GM19372 (cell line): ENCODE results near the gene CDH4.

Source experiments
- ATAC-seq: cut with Tn5 transposase; IDR thresholded peaks from one replicate; pipeline ENCODE4 v1.9.1; 2021; ENCODE audit warnings: mild to moderate bottlenecking, low read depth, moderate library complexity; ENCODE audit not compliant: unreplicated experiment

CDH4 gene

DNA sequence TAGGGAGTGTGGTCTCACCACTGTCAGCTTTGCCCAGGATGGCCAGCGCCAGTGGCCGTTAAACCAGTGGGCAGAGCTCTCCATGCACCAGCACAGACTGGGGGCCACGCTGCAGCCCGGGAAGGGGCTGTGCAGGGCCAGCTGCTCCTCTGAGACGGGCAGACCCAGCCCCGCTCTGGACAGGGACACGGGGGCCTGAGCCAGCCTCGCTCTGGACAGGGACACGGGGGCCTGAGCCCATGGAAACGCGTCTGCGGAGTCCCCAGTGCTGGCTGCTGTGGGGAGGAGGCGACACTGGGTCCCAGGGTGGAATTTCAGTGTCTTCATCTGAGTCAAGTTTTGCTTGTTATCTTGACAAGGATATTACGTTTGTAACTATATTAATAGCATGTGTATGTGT lies 402.7 kb downstream of the CDH4 start:
- no peak for ATAC-seq

DNA sequence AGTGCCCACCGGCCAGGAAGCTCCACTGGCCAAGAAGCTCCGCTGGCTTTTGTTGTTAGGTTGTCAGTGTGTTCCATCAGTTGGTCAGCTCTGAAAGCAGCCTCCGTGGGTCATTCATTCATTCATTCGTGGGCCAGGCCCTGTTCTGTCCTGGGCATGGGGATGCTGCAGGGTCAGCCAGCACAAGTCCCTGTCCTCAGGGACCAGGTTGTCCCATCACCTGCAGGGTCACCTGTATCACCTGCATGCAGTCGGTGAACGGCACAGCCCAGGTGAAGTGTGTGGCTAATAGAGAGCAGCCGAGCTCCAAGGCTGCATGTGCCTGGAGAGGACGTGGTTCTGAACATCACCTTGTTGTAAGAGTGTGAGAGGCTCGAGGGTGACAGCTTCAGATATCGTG lies 403.5 kb downstream of the CDH4 start:
- no peak for ATAC-seq

DNA sequence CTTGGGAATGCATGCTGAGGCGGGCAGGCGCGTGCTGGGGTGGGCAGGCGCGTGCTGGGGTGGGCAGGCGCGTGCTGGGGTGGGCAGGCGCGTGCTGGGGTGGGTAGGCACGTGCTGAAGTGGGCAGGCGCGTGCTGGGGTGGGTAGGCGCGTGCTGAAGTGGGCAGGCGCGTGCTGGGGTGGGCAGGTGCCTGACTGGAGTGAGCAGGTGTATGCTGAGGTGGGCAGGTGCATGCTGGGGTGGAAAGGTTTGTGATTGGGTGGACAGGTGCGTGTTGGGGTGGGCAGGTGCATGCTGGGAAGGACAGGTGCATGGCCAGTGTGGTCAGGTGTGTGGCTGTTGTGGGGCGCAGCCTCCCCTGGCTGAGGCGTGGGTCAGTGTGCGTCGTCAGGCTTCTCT lies 404.1 kb downstream of the CDH4 start:
- ATAC-seq = no peak

DNA sequence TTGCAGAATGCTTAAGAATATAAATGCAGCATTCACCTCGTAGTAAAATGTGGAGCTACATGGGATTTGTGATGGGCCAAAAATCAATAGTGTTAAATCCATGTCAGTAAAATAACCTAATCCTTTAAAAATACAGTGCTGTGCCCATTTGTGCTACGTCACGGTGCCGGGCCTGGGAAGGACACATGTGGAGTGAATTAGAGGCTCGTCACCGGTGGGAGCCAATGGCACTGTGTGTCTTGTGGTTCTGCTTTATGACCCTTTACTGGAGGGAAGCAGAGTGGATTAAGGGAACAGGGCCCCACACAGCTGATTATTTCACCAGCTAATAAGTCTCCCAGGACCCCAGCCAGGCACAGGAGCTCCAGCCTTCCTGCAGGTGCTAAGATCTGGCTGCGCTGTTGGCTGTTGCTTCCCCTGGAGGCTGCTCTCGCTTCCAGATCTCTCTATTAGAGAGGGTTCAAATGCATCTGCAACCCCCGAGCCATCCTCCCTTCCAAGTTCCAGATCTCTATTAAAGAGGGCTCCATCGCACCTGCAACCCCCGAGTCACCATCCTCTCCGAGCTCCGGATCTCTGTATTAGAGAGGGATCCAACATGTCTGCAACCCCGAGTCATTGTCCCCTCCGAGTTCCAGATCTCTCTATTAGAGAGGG lies 405.8 kb downstream of the CDH4 start:
- ATAC-seq = no peak

DNA sequence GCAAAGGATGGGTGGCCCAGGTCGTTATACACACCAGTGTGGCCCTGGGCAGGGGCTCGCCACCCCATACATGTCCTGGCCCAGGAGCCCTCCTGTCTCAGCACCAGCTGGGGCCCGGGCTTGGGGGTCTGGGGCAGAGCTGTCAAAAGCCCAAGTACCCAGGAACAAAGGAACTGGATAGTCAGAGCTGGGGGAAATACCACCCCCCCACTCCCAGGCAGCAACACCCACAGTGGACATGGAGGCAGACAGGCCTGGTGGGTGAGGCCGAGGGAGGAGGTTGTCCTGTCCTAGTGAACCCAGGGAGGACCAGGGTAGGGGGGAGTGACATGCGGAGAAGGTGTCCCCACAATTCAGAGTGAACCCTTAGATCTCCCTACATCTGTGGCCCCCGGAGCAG lies 406.5 kb downstream of the CDH4 start:
- no peak for ATAC-seq

DNA sequence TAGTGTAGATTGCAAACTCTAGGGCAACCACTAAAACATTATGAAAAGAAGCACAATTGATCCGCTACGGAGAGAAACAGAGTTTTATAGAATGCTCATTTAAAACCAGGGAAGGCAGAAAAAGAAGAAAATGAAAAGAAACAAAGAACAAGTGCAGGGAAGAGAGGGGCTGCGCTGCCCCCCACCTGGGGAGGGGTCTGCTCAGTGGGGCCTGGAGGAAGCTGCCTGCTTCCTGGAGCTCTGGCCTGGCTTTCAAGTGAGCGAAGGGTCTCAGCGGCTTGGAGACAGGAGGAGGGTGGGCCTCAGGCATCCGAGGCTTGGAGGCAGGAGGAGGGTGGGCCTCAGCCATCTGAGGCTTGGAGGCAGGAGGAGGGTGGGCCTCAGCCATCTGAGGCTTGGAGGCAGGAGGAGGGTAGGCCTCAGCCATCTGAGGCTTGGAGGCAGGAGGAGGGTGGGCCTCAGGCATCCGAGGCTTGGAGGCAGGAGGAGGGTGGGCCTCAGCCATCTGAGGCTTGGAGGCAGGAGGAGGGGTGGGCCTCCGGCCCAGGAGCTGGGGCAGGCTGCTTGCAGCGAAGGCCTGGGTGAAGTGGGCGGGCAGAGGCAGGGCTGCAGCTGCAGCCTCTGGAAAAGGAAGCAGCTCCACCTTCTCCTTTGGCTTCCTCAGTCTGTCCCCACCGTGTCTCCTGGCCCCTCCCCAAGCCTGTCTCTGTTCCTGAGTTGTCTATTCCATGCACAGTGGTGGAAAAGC lies 407.4 kb downstream of the CDH4 start:
- ATAC-seq = no peak

DNA sequence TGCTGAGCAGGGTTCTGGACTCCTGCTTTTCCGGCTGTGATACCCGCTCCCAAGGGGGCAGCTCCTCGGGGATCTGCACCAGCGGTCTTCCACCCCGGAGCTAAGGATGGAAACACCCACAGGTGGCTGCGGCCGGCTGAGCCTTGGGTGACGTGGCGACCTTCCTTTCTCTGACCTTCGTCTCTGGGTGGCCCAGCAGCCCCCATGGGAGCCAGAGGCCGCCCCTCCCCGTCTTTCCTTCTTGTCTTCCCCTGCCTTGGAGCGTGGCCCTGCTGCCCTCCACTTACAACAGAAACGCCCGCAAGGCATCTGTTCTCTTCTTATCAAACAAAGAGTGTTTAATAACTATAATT lies 407.9 kb downstream of the CDH4 start:
- no peak for ATAC-seq

DNA sequence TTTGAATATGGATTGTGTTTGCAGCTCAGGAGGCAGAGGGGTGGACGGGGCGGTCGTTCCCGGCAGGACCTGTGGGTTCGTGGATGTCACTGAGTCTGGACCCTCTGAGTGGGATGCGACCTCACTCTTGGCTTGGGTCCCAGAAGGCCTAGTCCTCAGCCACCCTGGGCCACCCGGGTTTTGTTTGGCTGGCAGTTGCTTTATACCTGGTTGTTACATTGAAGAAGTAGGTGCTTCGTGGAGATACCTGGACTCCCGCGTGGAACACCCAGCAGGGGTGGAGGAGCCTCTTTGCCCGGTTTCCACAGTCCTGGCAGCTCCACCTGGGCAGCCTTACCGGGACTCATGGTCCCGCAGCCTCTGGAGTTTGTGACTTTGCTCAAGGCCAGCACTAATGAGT lies 408.5 kb downstream of the CDH4 start:
- no peak for ATAC-seq

DNA sequence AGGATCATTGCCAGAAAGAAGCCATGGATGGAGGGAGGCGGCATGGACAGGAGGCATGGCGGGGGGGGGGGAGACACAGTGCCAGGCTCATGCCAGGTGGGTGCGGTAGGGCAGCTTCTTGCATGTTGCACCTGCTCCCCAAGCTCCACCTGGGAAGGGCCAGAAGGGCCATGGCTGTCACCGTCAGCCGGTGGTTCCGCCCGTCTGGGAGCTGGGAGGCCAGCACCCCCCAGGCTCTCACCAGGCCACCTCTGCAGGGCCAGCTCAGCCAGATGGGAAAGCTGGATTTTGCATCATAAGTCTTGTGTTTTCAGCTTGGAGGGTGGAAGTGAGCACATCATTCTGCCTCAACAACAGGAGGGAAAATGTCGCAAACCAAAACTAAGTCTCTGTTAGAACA lies 409.0 kb downstream of the CDH4 start:
- ATAC-seq = no peak

DNA sequence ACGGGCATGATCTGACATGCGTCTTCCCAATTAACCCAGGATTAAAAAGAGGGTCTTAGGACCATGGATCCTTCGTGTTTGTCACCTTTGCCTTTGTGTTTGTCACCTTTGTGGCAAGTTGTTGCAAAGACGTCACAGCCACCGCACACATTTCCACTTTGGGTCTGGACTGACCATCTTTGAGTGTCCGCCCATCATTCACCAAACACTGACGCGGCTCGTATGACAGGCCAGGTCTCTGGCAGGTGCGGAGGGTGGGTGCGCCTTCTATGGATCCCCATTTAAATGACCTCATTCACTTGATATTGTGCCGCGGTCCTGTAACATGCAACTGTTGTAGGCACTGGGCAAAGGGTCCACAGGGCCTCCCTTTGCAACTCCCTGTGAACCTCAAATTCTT lies 409.5 kb downstream of the CDH4 start:
- no peak for ATAC-seq

DNA sequence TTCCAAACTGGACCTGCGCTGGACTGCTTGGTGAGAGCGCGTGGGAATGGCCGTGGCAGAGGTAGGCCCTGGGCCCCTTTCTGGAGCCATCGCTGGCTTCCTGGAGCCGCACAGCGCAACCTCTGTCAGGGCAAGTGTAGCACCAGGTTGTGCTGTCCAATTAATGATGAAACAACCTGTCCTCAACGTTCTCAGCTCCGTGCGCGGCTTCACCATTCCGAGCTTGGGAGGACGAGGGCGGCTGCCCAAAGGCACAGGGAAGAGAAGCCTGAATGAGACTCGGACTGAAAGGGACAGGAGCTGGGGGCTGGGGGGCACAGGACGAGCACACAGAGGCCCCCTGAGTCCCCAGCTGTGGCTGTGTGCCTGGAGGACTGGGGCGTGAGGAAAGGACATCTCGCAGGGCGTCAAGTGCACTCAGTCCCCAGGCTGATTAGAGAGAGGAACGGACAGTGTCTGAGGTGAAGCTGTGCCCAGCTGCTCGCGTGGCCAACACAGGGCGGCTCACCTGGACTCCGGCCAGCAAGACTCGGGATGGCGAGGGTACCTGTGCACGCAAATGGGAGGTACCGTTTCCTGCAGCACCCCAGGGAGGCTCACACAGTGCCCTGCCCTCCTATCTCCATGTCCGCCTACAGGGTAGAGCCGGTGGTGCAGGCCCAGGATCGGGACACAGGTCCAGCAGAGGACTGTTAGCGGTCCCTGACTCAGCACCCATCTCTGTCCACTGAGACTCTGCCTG lies 410.3 kb downstream of the CDH4 start:
- ATAC-seq = no peak

DNA sequence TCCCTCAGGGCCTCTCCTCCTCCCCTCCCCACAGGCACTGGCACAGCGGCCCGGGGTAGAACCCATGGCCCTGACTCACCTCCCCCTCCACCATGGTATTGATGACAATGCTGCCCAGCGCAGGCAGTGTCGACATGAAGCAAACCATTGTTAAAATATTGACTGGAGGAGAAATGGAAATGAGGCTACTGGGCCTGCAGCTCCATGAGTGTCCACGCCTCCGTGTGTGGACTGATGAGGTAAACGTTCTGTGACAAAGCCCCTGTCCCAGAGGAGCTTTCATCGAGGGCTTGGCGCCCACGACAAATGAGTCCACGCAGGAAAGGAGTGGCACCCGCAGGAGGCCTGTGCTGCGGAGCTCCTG lies 410.9 kb downstream of the CDH4 start:
- ATAC-seq = no peak

DNA sequence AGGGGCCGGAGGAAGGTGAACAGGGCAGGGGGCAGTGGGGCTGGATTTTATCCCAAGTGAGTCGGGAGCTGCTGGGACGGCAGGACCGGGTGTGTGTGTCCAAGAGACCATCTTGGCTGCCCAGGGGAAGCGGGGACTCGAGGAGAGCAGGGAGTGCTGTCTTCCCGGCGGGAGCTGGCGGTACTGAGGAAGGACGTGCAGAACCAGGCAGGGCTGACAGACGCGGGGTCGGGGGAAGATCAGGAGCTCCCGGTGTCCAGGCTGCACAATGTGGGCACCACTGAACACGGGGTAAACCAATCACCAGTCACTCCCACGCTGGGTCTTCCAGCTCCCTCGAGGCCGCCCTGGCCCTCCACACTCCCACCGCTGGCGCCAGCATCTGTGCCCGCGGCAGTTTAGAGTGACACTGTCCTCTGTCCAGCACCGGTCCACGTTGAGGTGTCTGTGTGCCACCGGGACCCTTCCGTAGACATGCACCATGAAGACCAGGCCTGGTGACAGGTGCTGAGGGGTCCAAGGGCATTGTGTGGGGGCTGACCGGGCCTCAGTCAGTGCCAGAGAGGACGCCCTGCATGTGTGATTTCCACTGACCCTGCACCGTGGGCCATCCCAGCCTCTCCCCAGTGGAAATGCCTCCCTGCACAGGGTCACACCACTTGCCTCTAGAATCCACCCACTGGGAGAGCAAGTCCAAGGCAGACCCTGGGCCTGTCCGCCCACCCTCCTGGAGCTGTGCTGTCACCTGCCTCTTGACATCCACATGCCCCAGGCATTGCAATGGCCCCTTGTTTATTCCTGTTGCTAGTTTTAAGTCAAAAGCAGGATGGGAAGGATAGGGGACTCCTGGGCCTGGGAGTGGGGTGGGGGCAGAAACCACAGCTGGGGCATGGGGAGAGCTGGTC lies 411.7 kb downstream of the CDH4 start:
- ATAC-seq = no peak

DNA sequence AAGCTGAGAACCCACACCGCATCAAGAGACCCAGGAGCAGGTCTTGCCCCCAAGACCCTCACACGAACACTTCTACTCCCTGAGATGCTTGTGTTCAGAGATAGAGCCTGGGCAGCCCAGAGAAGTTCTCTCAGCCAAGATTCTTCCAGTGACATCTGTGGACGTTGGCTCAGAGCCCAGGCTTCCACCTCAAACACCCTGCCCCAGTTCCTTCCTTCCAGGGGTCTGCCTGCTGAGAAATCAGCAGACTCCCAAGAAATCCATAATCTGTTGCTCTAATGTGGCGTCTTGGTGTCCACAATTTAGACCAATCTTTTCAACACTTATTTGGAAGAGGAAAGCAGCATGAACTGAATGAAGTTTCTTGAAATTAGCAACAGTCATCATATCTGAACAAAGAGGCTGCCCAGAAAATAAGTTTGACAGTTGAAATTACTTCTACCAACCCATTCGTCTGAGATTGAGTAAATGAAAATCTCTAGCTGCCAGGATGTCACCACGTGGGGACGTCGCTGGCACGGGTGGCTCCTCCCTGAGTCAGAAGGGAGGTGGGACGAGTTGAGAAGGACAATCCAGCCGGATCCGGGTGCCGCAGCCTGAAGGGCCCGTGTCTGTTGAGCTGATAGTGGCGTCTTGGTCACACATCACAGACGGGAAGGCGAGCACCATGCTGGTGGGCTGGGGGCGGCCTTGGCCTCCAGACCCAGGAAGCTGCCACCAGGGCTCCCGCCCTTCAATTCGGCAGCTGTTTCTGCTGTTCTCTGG lies 412.7 kb downstream of the CDH4 start:
- no peak for ATAC-seq

DNA sequence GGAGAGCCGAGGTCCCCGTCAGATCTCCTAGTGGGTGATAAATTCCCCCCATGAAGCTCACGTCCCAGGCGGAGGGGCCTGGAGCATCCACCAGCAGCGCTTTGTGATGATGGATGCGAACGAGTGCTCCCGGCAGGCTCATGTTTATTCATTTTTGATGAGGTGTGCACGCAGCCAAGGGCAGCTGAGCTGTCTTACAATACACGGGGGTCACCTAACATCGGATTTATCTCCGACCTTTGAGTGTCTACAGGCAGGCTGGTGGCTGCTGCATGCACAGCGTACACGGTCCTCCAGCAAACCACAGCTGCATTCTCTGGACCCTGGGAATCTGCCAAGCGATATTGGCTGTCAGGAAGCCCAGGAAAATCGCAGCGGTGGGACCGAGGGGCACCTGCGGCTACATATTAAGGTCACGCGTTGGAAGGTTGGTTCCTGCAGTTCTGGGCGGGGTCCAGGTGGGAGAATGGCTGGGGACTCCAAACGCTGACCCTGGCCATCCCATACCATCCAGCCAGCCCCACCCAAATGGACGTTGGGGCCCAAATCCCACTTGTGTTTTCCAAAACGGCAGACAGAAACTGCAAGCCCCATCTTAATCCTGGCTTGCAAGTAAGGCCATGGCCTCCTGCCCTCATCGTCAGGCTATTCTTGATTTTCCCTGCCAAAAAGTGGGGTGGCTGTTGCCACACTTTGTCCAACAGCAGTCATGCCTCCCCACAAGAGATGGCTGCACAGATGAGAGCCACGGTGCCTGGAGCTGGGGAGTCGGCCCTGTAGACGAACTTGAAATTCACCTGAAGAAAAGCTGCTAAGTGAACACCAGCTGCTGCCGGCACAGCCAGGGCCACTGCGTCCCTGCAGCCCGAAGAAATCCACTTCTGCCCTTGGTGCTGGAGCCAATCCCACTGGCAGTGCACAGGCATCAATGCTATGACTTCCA lies 413.7 kb downstream of the CDH4 start:
- ATAC-seq = no peak

DNA sequence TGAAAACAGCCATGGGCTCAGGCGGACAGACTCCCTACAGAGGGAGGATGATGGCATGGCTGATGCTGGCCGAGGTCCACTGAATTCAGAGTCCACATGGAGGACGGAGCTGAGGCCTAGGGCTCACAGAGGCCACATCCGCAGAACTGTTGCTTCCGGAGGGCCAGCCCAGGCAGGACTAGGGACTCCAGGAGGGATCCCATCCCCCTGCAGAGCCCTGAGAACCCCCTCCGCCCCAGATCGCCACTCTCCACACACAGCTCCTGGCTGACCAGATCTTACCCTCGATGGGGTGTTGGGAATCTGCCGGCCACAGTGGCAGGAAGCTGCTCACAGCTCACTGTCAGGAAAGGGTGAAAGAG lies 414.4 kb downstream of the CDH4 start:
- ATAC-seq = no peak

DNA sequence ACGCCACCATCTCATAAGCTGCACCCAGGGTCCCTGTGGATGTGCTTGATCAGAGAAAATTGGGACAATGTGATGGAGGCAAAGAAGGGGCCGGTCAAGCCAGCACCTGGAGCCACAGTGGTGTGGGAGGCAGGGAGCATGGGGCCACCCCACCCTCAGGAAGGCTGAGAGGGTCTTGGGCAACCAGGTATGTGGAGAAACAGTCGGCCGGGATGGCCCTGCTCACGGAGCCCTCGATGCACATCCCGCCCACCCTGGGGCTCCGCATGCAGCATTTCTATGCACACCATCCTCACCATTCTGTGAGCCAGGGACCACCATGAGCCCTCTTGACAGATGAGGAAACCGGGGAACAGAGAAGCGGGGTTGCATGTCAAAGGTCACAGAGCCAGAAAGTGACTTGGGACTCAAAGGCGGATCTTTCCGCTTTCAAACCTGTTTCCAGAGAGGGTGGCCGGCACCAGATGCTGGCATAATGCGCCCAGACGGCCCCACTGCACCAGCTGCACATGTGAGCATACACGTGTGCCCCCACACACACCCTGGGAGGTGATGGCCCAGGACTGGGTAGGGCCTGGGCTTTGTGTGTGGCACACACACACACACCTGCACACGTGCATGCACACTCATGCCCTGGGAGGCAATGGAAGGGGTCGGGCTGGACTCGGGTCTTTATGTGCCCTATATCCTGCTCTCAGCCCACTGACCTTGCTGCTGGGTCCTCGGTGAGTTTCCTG lies 415.2 kb downstream of the CDH4 start:
- ATAC-seq = no peak

DNA sequence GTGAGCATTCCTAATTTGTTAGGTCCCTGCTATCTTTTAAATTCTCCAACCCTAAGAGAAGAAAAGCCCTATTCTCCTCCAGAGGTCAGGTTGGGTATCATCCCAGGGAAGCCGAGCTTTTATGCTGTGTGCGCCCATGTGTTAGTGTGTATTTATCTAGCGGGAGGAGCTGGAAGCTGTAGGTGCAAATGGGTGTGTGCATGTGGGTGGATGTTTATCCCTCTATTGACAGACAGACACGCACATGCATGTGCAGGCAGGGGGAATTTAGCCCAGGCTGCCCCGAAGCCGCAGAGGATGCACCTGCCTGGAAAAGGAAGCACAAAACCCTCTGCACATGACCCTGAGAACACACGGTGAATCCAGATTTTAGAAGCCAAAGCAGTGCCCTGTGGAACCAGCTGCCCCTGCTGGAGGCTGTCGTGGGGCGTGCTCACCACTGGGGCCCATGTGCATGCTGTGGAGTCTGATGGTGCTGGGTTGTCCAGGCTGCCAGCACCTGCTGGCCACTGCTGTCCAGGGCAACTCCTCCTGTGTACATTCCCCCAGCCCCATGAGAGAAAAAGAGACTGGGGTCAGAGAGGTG lies 416.1 kb downstream of the CDH4 start:
- ATAC-seq = no peak
